HepG2 (cell line): Measurements from ENCODE around the gene PTGIR. TPM values are rescaled to one million over a fixed set of nuclear protein-coding genes. Genes with fewer than 3 reads are reported as not detected.

Experiments used
- ATAC-seq: fragments of 200-7000 bp; cut with Tn5 transposase; 3 replicates; pipeline ENCODE4 v1.9.1; 2020; ENCODE audit warnings: mild to moderate bottlenecking, moderate library complexity
- BruUV-seq: library from RNA; stranded (reverse); fragments of 400-500 nt; replicated peaks from 2 replicates; lab custom pipeline; 2021; lab: Mats Ljungman, UMichigan
- CTCF ChIA-PET: fragments of 300-600 bp; formaldehyde crosslinking; extraction: SDS; loops from one replicate; lab custom pipeline; 2021; ENCODE audit warnings: low total read pairs, inconsistent platforms, low intra/inter-chr PET ratio; lab: Yijun Ruan, JAX
- POLR2A ChIA-PET: fragments of 350-600 bp; sonication (Branson Sonifier 250); formaldehyde crosslinking; loops from one replicate; lab custom pipeline; 2020; ENCODE audit warnings: antibody characterized with exemption, inconsistent platforms; lab: Yijun Ruan, JAX
- DNase-seq: peaks from one replicate; pipeline ENCODE4 v3.0.0-alpha.2; 2015; ENCODE audit warnings: low spot score
- FAIRE-seq: peaks from 3 replicates; lab custom pipeline; 2011; peaks lifted over from hg19 to GRCh38; lab: Jason Lieb, UNC
- H2AFZ ChIP-seq: one replicate; pipeline ENCODE4 v1.6.1; 2011; ENCODE audit warnings: low read length, inconsistent platforms
- H3K27ac ChIP-seq: fragments of 300-600 bp; 3 replicates; pipeline ENCODE4 v1.8.0; 2011; ENCODE audit warnings: mixed run types, mild to moderate bottlenecking, mixed read lengths, low read length, inconsistent platforms; ENCODE audit not compliant: insufficient read depth; ENCODE audit errors: extremely low read length
- H3K27me3 ChIP-seq, 2 experiments: fragments of 200-600 bp in 1 of 2; 2 replicates in 1 of 2; 3 replicates in 1 of 2; pipeline versions ENCODE4 v1.6.0 to v1.8.0; 2011; ENCODE audit warnings: low read length in 2 of 2, mild to moderate bottlenecking in 2 of 2, moderate library complexity in 2 of 2, inconsistent platforms in 1 of 2; ENCODE audit not compliant: insufficient read depth in 2 of 2, control insufficient read depth in 1 of 2
- H3K36me3 ChIP-seq, 2 experiments: fragments of 200-600 bp in 1 of 2; replicated peaks in 1 of 2; 2 replicates in 1 of 2; 3 replicates in 1 of 2; pipeline versions ENCODE4 v1.5.1 to v1.8.0; 2011; ENCODE audit warnings: low read length in 2 of 2, inconsistent platforms in 1 of 2; ENCODE audit not compliant: insufficient read depth in 2 of 2, control insufficient read depth in 1 of 2
- H3K4me1 ChIP-seq: 2 replicates; pipeline ENCODE4 v1.5.1; 2012; ENCODE audit warnings: low read length, inconsistent platforms; ENCODE audit not compliant: insufficient read depth
- H3K4me2 ChIP-seq: 2 replicates; pipeline ENCODE4 v1.6.0; 2011; ENCODE audit warnings: low read depth, low read length, inconsistent platforms
- H3K4me3 ChIP-seq, 3 experiments: fragments of 200-600 bp in 1 of 3; sonication (generic), shearing (Covaris generic) in 1 of 3; replicated peaks in 1 of 3; 2 replicates each; pipeline ENCODE4 v1.5.1; 2011 to 2016; ENCODE audit warnings: low read length in 3 of 3, inconsistent platforms in 2 of 3, low read depth in 2 of 3, mild to moderate bottlenecking in 2 of 3, control low read depth in 1 of 3, mixed read lengths in 1 of 3; ENCODE audit not compliant: insufficient read depth in 1 of 3
- H3K79me2 ChIP-seq: one replicate; pipeline ENCODE4 v1.6.1; 2011; ENCODE audit warnings: low read length, inconsistent platforms; ENCODE audit not compliant: insufficient read depth
- H3K9ac ChIP-seq: 2 replicates; pipeline ENCODE4 v1.6.0; 2011; ENCODE audit warnings: mild to moderate bottlenecking, low read depth, low read length, inconsistent platforms; ENCODE audit not compliant: insufficient read depth
- H3K9me3 ChIP-seq: 2 replicates; pipeline ENCODE4 v1.5.1; 2012; ENCODE audit warnings: mild to moderate bottlenecking, low read length
- H4K20me1 ChIP-seq: 2 replicates; pipeline ENCODE4 v1.6.0; 2011; ENCODE audit warnings: inconsistent platforms, mild to moderate bottlenecking, low read length, moderate library complexity; ENCODE audit not compliant: insufficient read depth
- MTA1 ChIP-seq: sonication (generic); formaldehyde crosslinking; IDR thresholded peaks from 2 replicates; pipeline ENCODE4 v1.4.0; 2020; ENCODE audit warnings: missing genetic modification reagents, mild to moderate bottlenecking, borderline replicate concordance
- ZNF282 ChIP-seq: fragments of 450-650 bp; IDR thresholded peaks from 2 replicates; pipeline ENCODE4 v1.6.1; 2018; ENCODE audit not compliant: partially characterized antibody
- WGBS: methylation state at CpG from one replicate; pipeline ENCODE4 v1.1.6; 2017; ENCODE audit warnings: low lambda C conversion rate; 5-methylcytosine and 5-hydroxymethylcytosine counted together
- in situ Hi-C: cut with HindIII; loops from 2 replicates; pipeline ENCODE4 v1.10.0; 2017; ENCODE audit warnings: low pct_unique_long_range_greater_than_20kb; ENCODE audit not compliant: extremely low pct_ligation_motif_present
- intact Hi-C: fragments of 100-400 bp; cut with micrococcal nuclease; formaldehyde crosslinking; loops from one replicate; pipeline ENCODE4 v1.10.0; 2022; ENCODE audit not compliant: unreplicated experiment
- polyA plus RNA-seq, 8 experiments: library from polyadenylated mRNA; depleted of rRNA in 3 of 8; stranded (reverse) in 7 of 8; unstranded in 1 of 8; fragments of >200 nt; fragmentation: Illumina TruSeq in 4 of 8; extraction: Trizol in 4 of 8; gene quantifications; 2 replicates each; pipeline versions ENCODE4 v1.2.1 to v1.2.3, GENCODE V29; 2011 to 2016; ENCODE audit warnings: low read depth in 4 of 8, missing spikeins in 1 of 8, mixed read lengths in 1 of 8; ENCODE audit not compliant: insufficient read depth in 1 of 8
- total RNA-seq, 5 experiments: library from RNA; depleted of rRNA; stranded (reverse); fragments of >200 nt; fragmentation: Illumina TruSeq; extraction: Trizol; gene quantifications; 2 replicates each; pipeline ENCODE4 v1.2.3, GENCODE V29; 2016; ENCODE audit warnings: low read depth in 1 of 5
- TF ChIP-seq, protein P1 (sequence below): sonication (generic); formaldehyde crosslinking; IDR thresholded peaks from 2 replicates; pipeline ENCODE4 v1.5.0; 2020; ENCODE audit warnings: mild to moderate bottlenecking, missing genetic modification reagents
- TF ChIP-seq, protein P2 (sequence below), 2 experiments: sonication (generic) in 1 of 2; formaldehyde crosslinking in 1 of 2; IDR thresholded peaks; 2 replicates each; pipeline versions ENCODE4 v1.6.1 to v1.9.0; 2014 to 2022; ENCODE audit warnings: antibody characterized with exemption in 1 of 2, borderline replicate concordance in 1 of 2, inconsistent platforms in 1 of 2, low read depth in 1 of 2, missing genetic modification reagents in 1 of 2

The PTGIR gene
- total and polyA plus RNA-seq, 2 of the 13 experiments (the other 11 are each of a cell fraction or from before 2014, with no cell fraction given) = not detected

DNA sequence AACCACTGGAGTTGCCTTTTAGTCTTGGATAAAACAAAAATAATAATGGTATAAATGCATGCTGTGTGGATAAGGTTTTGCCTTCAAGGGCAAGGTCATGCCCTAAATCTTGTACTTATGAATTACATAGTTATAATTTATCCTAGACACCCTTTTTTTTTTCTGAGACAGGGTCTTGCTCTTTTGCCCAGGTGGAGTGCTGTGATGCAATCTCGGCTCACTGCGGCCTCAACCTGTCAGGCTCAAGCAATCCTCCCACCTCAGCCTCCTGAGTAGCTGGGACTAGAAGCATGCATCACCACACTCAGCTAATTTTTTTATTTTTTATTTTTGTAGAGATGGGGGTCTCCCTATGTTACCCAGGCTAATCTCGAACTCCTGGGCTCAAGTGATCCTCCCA is 43.8 kb upstream of the PTGIR start:
- WGBS = 63% methylated on average over 3 of the region's 3 CpGs
- BruUV-seq = no TSS peak

More for the DNA sequence above, 43.8 kb upstream of the PTGIR start:
- POLR2A ChIA-PET = no interaction called here
- Histone ChIP-seq H3K4me3 (no peak overlapping the region), H4K20me1 (no peaks in the 10 kb centered on the region), H3K36me3 (peaks cover 0 to 2% of the 10 kb centered on the region in 2 experiments; a peak in 1 of 5 replicates), H3K9ac (no peak overlapping the region), H3K27me3 (no peaks in the 10 kb centered on the region), H3K4me2 (no peak overlapping the region), H2AFZ (no peak overlapping the region), H3K9me3 (no peaks in the 10 kb centered on the region), H3K27ac (no peak overlapping the region), H3K79me2 (no peaks in the 10 kb centered on the region), H3K4me1 (peaks cover 23% of the 10 kb centered on the region)
- in situ Hi-C loops = loop anchor here (10.0 kb wide), 1 partner anchor 54 kb away; no protein-coding TSS in a partner anchor
- no peak for ATAC-seq
- CTCF ChIA-PET = no interaction called here
- no peak for DNase-seq
- FAIRE-seq = no peak
- intact Hi-C loops = no loop called here
- TF ChIP-seq ZNF282 (no peak), MTA1 (CRISPR knock-in tag) (no peak)
- TF ChIP-seq, protein P1, sequence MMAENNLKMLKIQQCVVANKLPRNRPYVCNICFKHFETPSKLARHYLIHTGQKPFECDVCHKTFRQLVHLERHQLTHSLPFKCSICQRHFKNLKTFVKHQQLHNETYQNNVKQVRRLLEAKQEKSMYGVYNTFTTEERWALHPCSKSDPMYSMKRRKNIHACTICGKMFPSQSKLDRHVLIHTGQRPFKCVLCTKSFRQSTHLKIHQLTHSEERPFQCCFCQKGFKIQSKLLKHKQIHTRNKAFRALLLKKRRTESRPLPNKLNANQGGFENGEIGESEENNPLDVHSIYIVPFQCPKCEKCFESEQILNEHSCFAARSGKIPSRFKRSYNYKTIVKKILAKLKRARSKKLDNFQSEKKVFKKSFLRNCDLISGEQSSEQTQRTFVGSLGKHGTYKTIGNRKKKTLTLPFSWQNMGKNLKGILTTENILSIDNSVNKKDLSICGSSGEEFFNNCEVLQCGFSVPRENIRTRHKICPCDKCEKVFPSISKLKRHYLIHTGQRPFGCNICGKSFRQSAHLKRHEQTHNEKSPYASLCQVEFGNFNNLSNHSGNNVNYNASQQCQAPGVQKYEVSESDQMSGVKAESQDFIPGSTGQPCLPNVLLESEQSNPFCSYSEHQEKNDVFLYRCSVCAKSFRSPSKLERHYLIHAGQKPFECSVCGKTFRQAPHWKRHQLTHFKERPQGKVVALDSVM (CRISPR knock-in tag) = peak; percentile 33; the same call in 1 of the 2 replicates
- TF ChIP-seq, protein P2, sequence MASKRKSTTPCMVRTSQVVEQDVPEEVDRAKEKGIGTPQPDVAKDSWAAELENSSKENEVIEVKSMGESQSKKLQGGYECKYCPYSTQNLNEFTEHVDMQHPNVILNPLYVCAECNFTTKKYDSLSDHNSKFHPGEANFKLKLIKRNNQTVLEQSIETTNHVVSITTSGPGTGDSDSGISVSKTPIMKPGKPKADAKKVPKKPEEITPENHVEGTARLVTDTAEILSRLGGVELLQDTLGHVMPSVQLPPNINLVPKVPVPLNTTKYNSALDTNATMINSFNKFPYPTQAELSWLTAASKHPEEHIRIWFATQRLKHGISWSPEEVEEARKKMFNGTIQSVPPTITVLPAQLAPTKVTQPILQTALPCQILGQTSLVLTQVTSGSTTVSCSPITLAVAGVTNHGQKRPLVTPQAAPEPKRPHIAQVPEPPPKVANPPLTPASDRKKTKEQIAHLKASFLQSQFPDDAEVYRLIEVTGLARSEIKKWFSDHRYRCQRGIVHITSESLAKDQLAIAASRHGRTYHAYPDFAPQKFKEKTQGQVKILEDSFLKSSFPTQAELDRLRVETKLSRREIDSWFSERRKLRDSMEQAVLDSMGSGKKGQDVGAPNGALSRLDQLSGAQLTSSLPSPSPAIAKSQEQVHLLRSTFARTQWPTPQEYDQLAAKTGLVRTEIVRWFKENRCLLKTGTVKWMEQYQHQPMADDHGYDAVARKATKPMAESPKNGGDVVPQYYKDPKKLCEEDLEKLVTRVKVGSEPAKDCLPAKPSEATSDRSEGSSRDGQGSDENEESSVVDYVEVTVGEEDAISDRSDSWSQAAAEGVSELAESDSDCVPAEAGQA (IDR thresholded peaks at IDR 0.05; ENCODE audit: low read depth) = no peak
- TF ChIP-seq, protein P2 (CRISPR knock-in tag; IDR thresholded peaks at IDR 0.05; ENCODE audit: borderline replicate concordance) = no peak
